NCI-H2227 (cell line): Measurements from ENCODE around the gene MGMT.

Source experiments
- DNase-seq: peaks from one replicate; lab custom pipeline; 2025; ENCODE audit not compliant: unreplicated experiment; lab: John Stamatoyannopoulos, UW

MGMT gene

GRCh38 chr10:129815898-129816655, 349.0 kb downstream of the MGMT start:
- no peak for DNase-seq

GRCh38 chr10:129816656-129817045, 349.6 kb downstream of the MGMT start:
- DNase-seq, result no peak
